K562 (cell line): ENCODE results near the gene C3AR1. TPM values are rescaled to one million over a fixed set of nuclear protein-coding genes. Genes with fewer than 3 reads are reported as not detected.

Experiments used
- ATAC-seq: fragments of 200-7000 bp; cut with Tn5 transposase; 3 replicates; pipeline ENCODE4 v1.9.1; 2020; ENCODE audit warnings: moderate library complexity
- BruUV-seq: library from RNA; stranded (reverse); fragments of 400-500 nt; replicated peaks from 2 replicates; lab custom pipeline; 2021; lab: Mats Ljungman, UMichigan
- CTCF ChIA-PET: fragments of 300-600 bp; formaldehyde crosslinking; extraction: SDS; loops from one replicate; lab custom pipeline; 2021; ENCODE audit warnings: low intra/inter-chr PET ratio; lab: Yijun Ruan, JAX
- POLR2A ChIA-PET: fragments of 300-600, 350-650 bp; sonication (Branson Sonifier 250); formaldehyde crosslinking; extraction: SDS; loops from one replicate; lab custom pipeline; 2021; ENCODE audit warnings: antibody characterized with exemption, inconsistent platforms; lab: Yijun Ruan, JAX
- DNase-seq, 4 experiments: peaks; one replicate each; pipeline versions ENCODE4 v3.0.0 to v3.0.0-alpha.2; 2011 to 2018; ENCODE audit warnings: low spot score in 3 of 4, mixed read lengths in 3 of 4; ENCODE audit errors: extremely low read depth in 1 of 4
- FAIRE-seq: peaks from 2 replicates; lab custom pipeline; 2011; peaks lifted over from hg19 to GRCh38; lab: Jason Lieb, UNC
- H2AFZ ChIP-seq: 2 replicates; pipeline ENCODE4 v1.6.0; 2011; ENCODE audit warnings: low read depth, low read length, control low read depth, inconsistent platforms
- H3K27ac ChIP-seq: fragments of 200-600 bp; 3 replicates; pipeline ENCODE4 v1.8.0; 2011; ENCODE audit warnings: low read depth, mild to moderate bottlenecking, control low read depth, inconsistent platforms, low read length, moderate library complexity, mixed read lengths; ENCODE audit errors: extremely low read depth
- H3K27me3 ChIP-seq, 2 experiments: fragments of 300-600 bp in 1 of 2; 2 replicates in 1 of 2; 3 replicates in 1 of 2; pipeline versions ENCODE4 v1.6.0 to v1.8.0; 2011; ENCODE audit warnings: inconsistent platforms in 2 of 2, low read length in 2 of 2, mild to moderate bottlenecking in 1 of 2, mixed read lengths in 1 of 2, moderate library complexity in 1 of 2; ENCODE audit not compliant: control insufficient read depth in 2 of 2, insufficient read depth in 2 of 2
- H3K36me3 ChIP-seq: fragments of 300-600 bp; 3 replicates; pipeline ENCODE4 v1.8.0; 2011; ENCODE audit warnings: mild to moderate bottlenecking, low read length, inconsistent platforms; ENCODE audit not compliant: control insufficient read depth, insufficient read depth
- H3K4me1 ChIP-seq, 2 experiments: fragments of 200-600 bp in 1 of 2; replicated peaks in 1 of 2; 2 replicates in 1 of 2; 3 replicates in 1 of 2; pipeline versions ENCODE4 v1.5.1 to v1.8.0; 2011; ENCODE audit warnings: inconsistent platforms in 2 of 2, low read length in 2 of 2, mild to moderate bottlenecking in 1 of 2, mixed read lengths in 1 of 2, moderate library complexity in 1 of 2; ENCODE audit not compliant: control insufficient read depth in 2 of 2, insufficient read depth in 2 of 2
- H3K4me2 ChIP-seq: 2 replicates; pipeline ENCODE4 v1.6.1; 2011; ENCODE audit warnings: low read length, control low read depth, inconsistent platforms, mixed read lengths; ENCODE audit not compliant: insufficient read depth
- H3K4me3 ChIP-seq: fragments of 200-600 bp; sonication (generic), shearing (Covaris generic); 2 replicates; pipeline ENCODE4 v1.5.1; 2016; ENCODE audit warnings: control low read depth, inconsistent platforms
- H3K79me2 ChIP-seq: fragments of 200-600 bp; 3 replicates; pipeline ENCODE4 v1.8.0; 2011; ENCODE audit warnings: low read length, inconsistent platforms; ENCODE audit not compliant: control insufficient read depth, insufficient read depth
- H3K9ac ChIP-seq, 2 experiments: 2 replicates each; pipeline versions ENCODE4 v1.6.0 to v1.6.1; 2011; ENCODE audit warnings: low read depth in 2 of 2, low read length in 2 of 2, control low read depth in 1 of 2, inconsistent platforms in 1 of 2, mild to moderate bottlenecking in 1 of 2, mixed read lengths in 1 of 2; ENCODE audit not compliant: insufficient read depth in 1 of 2
- H3K9me1 ChIP-seq: one replicate; pipeline ENCODE4 v1.6.0; 2011; ENCODE audit warnings: inconsistent platforms, mild to moderate bottlenecking, low read length, moderate library complexity; ENCODE audit not compliant: control insufficient read depth, insufficient read depth
- H3K9me3 ChIP-seq: replicated peaks from 2 replicates; pipeline ENCODE4 v1.5.1; 2011; ENCODE audit warnings: low read depth, low read length, inconsistent platforms; ENCODE audit not compliant: control insufficient read depth, insufficient read depth
- H4K20me1 ChIP-seq: replicated peaks from 2 replicates; pipeline ENCODE4 v1.6.1; 2011; ENCODE audit warnings: low read length, inconsistent platforms, mixed read lengths; ENCODE audit not compliant: control insufficient read depth, insufficient read depth
- CUX1 ChIP-seq: fragments of 200-800 bp; sonication (Bioruptor generic); IDR thresholded peaks from 2 replicates; pipeline ENCODE4 v1.6.1; 2016; ENCODE audit warnings: missing genetic modification characterization, missing compliant biosample characterization
- DEAF1 ChIP-seq: fragments of 450-650 bp; formaldehyde crosslinking; IDR thresholded peaks from 2 replicates; pipeline ENCODE4 v1.4.0; 2020; ENCODE audit warnings: mild to moderate bottlenecking, moderate library complexity
- HMGN3 ChIP-seq: IDR thresholded peaks from 2 replicates; pipeline ENCODE4 v1.6.1; 2011; ENCODE audit warnings: borderline replicate concordance, low read depth, mild to moderate bottlenecking, mixed read lengths, low read length; ENCODE audit not compliant: insufficient read length; ENCODE audit errors: extremely low read depth
- KDM1A ChIP-seq, 2 experiments: fragments of 450-650 bp; IDR thresholded peaks; 2 replicates each; pipeline ENCODE4 v1.6.1; 2016; ENCODE audit warnings: mild to moderate bottlenecking in 2 of 2
- YBX1 ChIP-seq: fragments of 450-650 bp; IDR thresholded peaks from 2 replicates; pipeline ENCODE4 v1.7.1; 2016; ENCODE audit warnings: mild to moderate bottlenecking
- ZFP30 ChIP-seq: fragments of 250-450 bp; sonication (Bioruptor Pico); IDR thresholded peaks from 2 replicates; pipeline ENCODE4 v1.8.0; 2022; ENCODE audit warnings: moderate library complexity, mild to moderate bottlenecking, inconsistent platforms, borderline replicate concordance
- ZNF165 ChIP-seq: fragments of 250-450 bp; sonication (Bioruptor Pico); IDR thresholded peaks from 2 replicates; pipeline ENCODE4 v1.4.0; 2020; ENCODE audit warnings: borderline replicate concordance
- ZNF644 ChIP-seq: fragments of 200-800 bp; sonication (Bioruptor generic); IDR thresholded peaks from 2 replicates; pipeline ENCODE4 v1.6.1; 2016; ENCODE audit warnings: low read depth, missing genetic modification characterization, missing compliant biosample characterization
- WGBS: fragments of 100-300 bp; shearing (Covaris generic); methylation state at CpG from one replicate; pipeline ENCODE4 v1.1.6; 2016; ENCODE audit warnings: low coverage, mixed read lengths; ENCODE audit not compliant: insufficient coverage; ENCODE audit errors: missing lambda C conversion rate; 5-methylcytosine and 5-hydroxymethylcytosine counted together
- in situ Hi-C: fragments of 300-500 bp; cut with MboI; formaldehyde crosslinking; loops from 4 replicates; pipeline ENCODE4 v1.15.0; 2018; ENCODE audit warnings: inconsistent platforms, mixed read lengths
- intact Hi-C: fragments of 100-400 bp; cut with micrococcal nuclease; formaldehyde crosslinking; loops from 2 replicates; pipeline ENCODE4 v1.14.2; 2022
- polyA plus RNA-seq, 8 experiments: library from polyadenylated mRNA; depleted of rRNA in 4 of 8; stranded (reverse) in 5 of 8; unstranded in 3 of 8; fragments of >200 nt; fragmentation: Nextera tagmentation in 2 of 8; fragmentation: Illumina TruSeq in 1 of 8; extraction: Ambion mirVana in 2 of 8; extraction: Trizol in 1 of 8; gene quantifications; 2 replicates each; pipeline versions ENCODE4 v1.2.1 to v1.2.3, GENCODE V29; 2011 to 2014; ENCODE audit warnings: inconsistent platforms in 1 of 8, missing spikeins in 1 of 8
- total RNA-seq, 7 experiments: library from RNA; depleted of rRNA in 6 of 7; stranded (reverse); fragments of >200 nt in 6 of 7; fragmentation: Illumina TruSeq in 2 of 7; extraction: Trizol in 2 of 7; gene quantifications; 2 replicates each; pipeline versions ENCODE4 v1.2.1 to v1.2.3, GENCODE V29; 2011 to 2021; ENCODE audit warnings: low replicate concordance in 1 of 7

The C3AR1 gene
- total and polyA plus RNA-seq, 9 of the 15 experiments (the other 6 are each of a cell fraction or from before 2014, with no cell fraction given), result 2.2 to 12.9 (median 5.3) TPM

DNA sequence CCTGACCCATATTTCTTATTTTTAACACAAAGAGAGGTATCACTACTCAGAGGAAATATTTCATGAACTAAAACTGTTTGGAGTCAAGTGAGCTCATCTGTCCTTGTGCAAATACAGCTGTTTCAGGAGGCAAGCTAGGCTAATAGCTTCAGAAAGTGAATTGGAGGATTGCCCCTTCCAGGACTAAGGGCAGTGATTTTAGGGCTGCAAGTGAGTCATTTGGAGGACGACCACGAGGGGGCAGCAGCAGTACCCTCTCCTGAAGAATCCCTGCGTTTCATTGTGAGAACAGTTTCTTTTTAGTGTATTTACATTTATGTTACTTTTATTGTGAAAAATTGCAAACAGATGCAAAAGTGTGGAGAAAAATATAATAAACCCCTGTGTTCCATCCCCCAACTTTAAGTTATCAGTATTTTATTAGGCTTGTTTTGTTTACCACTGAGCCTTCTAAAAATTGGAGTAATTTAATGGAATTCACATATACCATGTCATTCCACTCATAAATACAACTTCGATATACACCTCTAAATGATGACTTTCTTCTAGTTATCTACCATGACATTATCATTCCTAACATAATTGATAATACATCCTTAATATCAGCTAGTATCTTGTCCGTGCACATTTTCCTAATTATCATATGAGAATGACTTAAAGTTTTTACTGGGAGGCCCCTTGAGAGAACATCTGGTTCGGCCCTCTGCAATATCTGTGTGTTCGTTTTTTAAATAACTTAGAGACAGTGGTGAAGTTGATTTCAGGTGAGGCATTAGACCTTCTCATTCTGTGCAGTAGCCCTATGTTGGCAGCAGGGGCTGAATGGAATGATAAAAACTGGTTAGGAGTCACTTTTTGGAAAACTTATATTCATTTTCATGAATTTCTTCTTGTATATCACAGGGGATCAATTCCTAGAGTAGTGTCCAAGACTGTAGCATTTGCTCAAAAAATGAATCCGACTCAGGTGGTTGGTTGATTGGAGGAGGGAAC is 19.9 kb downstream of the C3AR1 start (continued):
- 0 out of 4 replicates have a peak, but pooled peaks have one; percentile 7 to 11 for TF ChIP-seq KDM1A (IDR thresholded peaks at IDR 0.05)
- no peak for TF ChIP-seq HMGN3
- peak; percentile 49; the same call in 1 of the 2 replicates for TF ChIP-seq DEAF1
- TF ChIP-seq YBX1, result no peak

- no peak for DNase-seq
- Histone ChIP-seq H3K4me2 (no peak overlapping the region), H3K27ac (no peak overlapping the region), H3K27me3 (no peaks in the 10 kb centered on the region), H3K9ac (no peak overlapping the region), H3K9me1 (peaks cover 2% of the 10 kb centered on the region), H3K4me3 (no peak overlapping the region), H3K79me2 (peaks cover 29% of the 10 kb centered on the region), H2AFZ (no peak overlapping the region), H4K20me1 (no peaks in the 10 kb centered on the region; the same call in 1 of the 2 replicates), H3K4me1 (peaks cover 17 to 31% of the 10 kb centered on the region in 2 experiments), H3K36me3 (peaks cover 38% of the 10 kb centered on the region; the same call in 2 of the 3 replicates), H3K9me3 (no peaks in the 10 kb centered on the region)
- intact Hi-C loops (no loop called here), in situ Hi-C loops (no loop called here)
- POLR2A ChIA-PET, result interaction anchor here (0.8 kb wide), 1 partner anchor 42 kb away, joined by 3 read pairs; no protein-coding TSS in a partner anchor
- CTCF ChIA-PET, result no interaction called here
- no peak for FAIRE-seq
- no peak for ATAC-seq
- WGBS, result 100% methylated on average over 1 of the region's 1 CpG
- BruUV-seq, result no TSS peak
- no peak for TF ChIP-seq ZNF165 (CRISPR knock-in tag)
- TF ChIP-seq ZNF644 (tag), result no peak
- TF ChIP-seq ZFP30, result no peak
- TF ChIP-seq CUX1 (CRISPR knock-in tag), result no peak
Observed at GRCh38 chr12:8040791-8041190, 25.4 kb downstream of the C3AR1 start.
